HPDE6-E6E7 (cell line): ENCODE data around the gene TRMT112.

Experiments used
- DNase-seq: peaks from one replicate; pipeline ENCODE4 v3.0.0; 2011; ENCODE audit warnings: missing footprints; ENCODE audit errors: extremely low spot score

The TRMT112 gene

DNA sequence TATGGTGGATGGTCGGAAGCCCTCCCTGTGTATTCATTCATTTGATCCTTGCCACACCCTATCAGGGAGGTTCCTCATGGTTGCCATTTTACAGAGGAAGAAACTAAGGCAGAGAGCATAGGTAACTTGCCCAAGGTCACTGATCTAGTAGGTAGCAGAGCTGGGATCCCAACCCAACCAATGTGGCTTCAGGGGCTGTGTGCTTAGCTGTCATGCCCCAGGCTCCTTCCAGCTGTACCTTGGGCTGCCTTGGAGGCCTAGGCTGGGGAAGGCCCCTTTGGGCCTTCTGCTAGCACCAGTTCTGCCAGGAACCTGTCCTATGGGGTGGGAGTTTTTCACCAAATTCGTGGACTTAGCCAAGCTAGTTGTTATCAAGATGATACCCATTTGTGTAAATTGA is 41.5 kb downstream of the TRMT112 start:
- no peak for DNase-seq

DNA sequence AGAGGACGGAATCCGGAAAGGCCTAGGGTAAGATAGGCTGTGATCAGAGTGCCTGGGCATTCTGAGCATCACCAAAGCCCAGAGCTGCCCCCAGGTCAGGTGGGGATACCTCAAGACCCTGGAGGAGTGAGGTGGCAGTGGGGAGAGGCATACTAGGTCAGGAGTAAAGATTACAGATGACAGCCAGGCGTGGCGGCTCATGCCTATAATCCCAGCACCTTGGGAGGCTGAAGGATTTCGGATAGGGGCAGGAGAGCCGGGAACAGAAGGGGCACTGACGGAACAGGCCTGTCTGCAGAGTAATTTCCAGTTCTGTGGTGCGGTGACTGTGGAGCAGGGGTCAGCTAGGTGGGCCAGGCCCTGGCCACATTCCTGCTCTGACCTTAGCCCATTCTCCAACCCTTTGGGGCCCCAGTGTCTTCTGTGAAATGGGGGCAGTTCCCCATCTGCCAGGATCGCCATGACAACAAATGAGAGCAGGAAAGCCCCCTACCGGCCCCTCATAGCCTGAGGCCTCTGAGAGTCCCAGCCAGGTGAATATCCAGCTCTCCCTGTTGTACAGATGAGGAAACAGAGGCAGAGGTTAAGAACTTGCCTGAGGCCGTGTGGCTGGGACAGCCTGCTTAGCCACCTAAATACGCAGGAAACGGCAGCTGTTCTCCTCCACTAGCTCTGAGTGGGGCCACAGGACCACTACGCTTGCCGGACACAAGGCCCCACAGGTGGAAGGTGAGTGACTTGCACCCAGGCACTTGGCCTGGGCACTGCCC is 42.1 kb downstream of the TRMT112 start:
- no peak for DNase-seq

DNA sequence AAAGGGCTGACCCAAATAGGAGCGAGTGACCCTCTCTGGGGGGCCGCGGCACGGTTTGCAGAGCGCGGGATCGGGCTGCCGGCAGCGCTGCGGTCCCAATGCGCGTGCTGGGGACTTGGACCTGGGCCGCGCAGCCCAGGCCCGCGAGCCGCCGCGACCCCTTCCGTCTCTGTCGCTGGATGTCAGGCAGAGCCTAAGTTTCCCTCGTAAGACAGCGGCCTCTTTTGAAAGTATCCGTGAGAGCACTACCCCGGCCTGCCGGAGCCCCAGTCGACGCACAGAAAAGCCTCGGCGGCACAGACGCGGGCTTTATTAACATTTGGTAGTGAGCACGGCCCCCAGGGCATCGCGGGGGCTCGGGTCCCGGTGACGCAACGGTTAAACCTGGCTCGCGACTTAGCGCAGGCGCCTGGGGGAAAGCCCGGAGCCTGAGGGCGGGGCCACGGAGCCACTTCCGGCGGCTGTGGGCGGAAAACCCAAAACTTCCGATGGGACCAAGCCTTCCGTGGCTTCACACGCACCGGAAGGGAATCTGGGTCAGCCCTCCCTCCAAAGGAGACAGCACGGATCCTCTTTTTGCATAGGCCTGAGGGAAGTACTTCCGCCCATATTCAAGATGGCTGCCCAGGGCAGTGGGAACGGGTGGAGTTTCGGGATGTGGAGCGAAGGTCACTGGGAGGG is 47.7 kb downstream of the TRMT112 start:
- peak; percentile 87 for DNase-seq

DNA sequence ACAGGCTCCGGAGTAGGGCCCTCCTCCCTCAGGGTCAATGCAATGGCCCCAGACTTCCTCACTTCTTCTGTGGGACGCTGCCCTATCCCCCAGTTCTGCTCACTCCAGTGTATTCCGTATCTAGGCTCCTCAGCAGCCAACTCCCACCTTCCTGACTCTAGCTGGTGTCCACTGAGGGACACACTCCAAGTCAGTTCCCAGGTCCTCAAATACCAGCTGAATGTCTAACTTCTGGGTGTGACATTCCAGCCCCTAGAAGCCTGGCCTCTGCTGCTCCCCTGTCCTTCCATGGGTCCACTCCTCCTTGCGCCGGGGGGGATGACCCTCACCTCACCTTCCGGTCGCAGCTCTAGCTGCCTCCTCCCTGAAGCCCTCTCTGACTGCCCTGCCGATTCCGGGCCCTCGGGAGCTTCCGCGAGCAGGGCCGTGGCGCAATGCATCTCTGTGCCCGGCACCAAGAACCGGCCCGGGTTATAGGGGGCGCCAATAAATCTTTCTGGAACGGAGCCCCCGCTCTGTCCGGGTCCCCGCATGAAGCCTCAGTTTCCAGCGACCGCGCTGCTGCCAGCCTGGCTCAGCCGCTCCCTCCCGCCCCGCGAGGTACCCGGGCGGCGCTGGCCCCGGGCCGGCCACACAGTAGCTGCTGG is 48.3 kb downstream of the TRMT112 start:
- no peak for DNase-seq

DNA sequence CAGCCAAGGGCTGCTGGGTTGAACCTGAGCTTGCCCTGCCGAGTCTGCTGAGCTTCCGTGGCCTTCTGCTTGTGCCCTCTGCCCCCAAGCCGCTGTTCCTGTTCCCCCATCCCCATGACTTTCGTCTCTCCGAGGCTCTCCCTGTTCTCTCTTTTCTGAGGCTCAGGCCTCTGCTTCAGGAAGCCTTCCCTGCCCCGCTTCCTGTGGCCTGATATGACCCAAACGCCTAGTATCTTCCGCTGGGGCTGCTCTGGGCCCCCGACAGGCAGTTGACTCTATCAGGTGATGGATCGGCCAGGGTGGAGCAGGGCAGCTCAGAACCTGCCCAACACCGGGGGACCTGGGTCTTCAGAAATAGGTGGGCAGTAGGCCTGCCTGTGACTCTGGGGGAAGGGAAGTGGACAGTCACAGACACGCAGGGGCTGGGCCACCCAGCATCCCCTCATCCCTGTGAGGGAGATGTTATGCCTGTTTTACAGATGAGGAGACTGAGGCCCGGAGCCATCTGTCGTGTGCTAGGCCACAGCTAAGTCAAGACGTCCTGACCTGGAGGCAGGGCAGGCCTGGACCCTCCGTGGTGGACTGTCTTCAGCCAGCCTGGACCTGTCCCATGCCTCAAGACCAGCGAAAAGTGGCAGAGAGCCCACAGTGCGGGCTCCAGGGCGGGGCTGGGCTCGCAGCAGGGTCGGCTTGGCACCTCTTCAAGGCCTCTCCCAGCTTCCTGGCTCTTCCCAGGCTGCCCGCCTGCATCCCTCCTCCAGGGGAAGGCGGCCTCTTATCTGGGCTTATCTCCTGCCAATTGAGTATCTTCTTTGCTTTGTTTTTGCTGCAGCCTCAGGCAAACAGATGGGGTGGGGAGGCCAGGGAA is 49.1 kb downstream of the TRMT112 start:
- DNase-seq, result no peak

DNA sequence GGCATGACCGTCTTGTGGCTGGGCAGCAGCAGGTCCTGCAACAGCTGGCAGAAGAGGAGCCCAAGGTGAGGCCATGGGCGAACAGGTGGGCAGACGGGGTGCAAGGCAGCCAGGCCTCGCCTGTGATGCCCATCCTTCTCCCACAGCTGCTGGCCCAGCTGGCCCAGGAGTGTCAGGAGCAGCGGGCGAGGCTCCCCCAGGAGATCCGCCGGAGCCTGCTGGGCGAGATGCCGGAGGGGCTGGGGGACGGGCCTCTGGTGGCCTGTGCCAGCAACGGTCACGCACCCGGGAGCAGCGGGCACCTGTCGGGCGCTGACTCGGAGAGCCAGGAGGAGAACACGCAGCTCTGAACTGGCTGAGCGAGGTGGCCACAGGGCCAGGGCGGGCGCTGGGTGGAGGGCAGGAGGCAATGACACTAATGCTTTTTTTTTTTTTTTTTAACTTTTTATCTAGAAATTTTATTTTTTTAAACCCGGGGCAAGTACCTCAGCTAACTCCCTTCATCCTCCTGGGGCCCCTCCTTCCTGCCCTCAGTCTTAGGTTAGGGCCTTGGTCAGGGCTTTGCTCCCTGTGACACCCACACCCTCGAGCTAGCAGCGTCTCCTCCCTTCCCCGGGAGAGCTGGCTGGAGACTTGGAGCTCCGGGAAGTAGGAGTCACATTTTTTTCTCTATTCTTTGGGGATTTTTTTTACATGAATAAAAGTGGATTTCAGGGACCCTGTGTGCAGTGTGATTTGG is 50.0 kb downstream of the TRMT112 start:
- no peak for DNase-seq
